Measurements from ENCODE around the gene PLXNC1.

- TF ChIP-seq, protein P1, sequence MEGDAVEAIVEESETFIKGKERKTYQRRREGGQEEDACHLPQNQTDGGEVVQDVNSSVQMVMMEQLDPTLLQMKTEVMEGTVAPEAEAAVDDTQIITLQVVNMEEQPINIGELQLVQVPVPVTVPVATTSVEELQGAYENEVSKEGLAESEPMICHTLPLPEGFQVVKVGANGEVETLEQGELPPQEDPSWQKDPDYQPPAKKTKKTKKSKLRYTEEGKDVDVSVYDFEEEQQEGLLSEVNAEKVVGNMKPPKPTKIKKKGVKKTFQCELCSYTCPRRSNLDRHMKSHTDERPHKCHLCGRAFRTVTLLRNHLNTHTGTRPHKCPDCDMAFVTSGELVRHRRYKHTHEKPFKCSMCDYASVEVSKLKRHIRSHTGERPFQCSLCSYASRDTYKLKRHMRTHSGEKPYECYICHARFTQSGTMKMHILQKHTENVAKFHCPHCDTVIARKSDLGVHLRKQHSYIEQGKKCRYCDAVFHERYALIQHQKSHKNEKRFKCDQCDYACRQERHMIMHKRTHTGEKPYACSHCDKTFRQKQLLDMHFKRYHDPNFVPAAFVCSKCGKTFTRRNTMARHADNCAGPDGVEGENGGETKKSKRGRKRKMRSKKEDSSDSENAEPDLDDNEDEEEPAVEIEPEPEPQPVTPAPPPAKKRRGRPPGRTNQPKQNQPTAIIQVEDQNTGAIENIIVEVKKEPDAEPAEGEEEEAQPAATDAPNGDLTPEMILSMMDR (IDR thresholded peaks at IDR 0.05): no peak
- no peak for TF ChIP-seq POLR2A (IDR thresholded peaks at IDR 0.05)
Measured at GRCh38 chr12:94122591-94122990, 25.8 kb upstream of the PLXNC1 start.
